Spleen (tissue), 7 donors: ENCODE measurements around the gene ST8SIA2.

Experiments used
- CTCF ChIP-seq, 11 experiments: fragments of 200-600 bp in 7 of 11; fragments of 450-650 bp in 4 of 11; sonication (generic) in 4 of 11; IDR thresholded peaks in 8 of 11; conservative IDR thresholded peaks in 3 of 11; 1 replicate in 7 of 11; 2 replicates in 4 of 11; pipeline versions ENCODE4 v1.4.0 to v1.8.0; 2016 to 2021; ENCODE audit warnings: antibody characterized with exemption in 11 of 11, inconsistent platforms in 4 of 11, mild to moderate bottlenecking in 1 of 11
- POLR2A ChIP-seq, 3 donors: fragments of 450-650 bp; IDR thresholded peaks; one replicate each; pipeline ENCODE4 v1.5.1; 2017; ENCODE audit warnings: antibody characterized with exemption in 3 of 3, mild to moderate bottlenecking in 1 of 3
- donor health status: DM: no; HTN: no; CAD: no; lungs with moderate emphysema.
- donor health status: DM: no; HTN: no; CAD: no.
- donor health status: DM: no; HTN: no; CAD: no.

- TF ChIP-seq POLR2A (IDR thresholded peaks at IDR 0.05) (no peak), CTCF (IDR thresholded peaks at IDR 0.05 in 8 of 11, conservative IDR thresholded peaks at IDR 0.05 in 3 of 11) (no peak)
Measured at GRCh38 chr15:92409521-92409920, 15.8 kb downstream of the ST8SIA2 start.
